GM18861 (cell line): Measurements from ENCODE around the gene C7orf57.

ENCODE experiments used
- ATAC-seq: cut with Tn5 transposase; IDR thresholded peaks from one replicate; pipeline ENCODE4 v1.9.1; 2021; ENCODE audit not compliant: unreplicated experiment

The C7orf57 gene

GRCh38 chr7:48083114-48083830, 47.9 kb downstream of the C7orf57 start:
- no peak for ATAC-seq

- peak; percentile 65 for ATAC-seq
Observed at GRCh38 chr7:48084727-48085432, 49.5 kb downstream of the C7orf57 start.

GRCh38 chr7:48085433-48085791, 50.1 kb downstream of the C7orf57 start:
- no peak for ATAC-seq

- no peak for ATAC-seq
Observed at GRCh38 chr7:48085942-48086341, 50.6 kb downstream of the C7orf57 start.

- ATAC-seq = peak; percentile 18
Observed at GRCh38 chr7:48087349-48087748, 52.0 kb downstream of the C7orf57 start.

- peak; percentile 59 for ATAC-seq
Observed at GRCh38 chr7:48088559-48089045, 53.3 kb downstream of the C7orf57 start.

- ATAC-seq = peak; percentile 38
Observed at GRCh38 chr7:48089046-48090003, 54.0 kb downstream of the C7orf57 start, which contains the start of gene UPP1. Gene UPP1, plus strand, starts transcription at chr7:48089265. Its CDS starts 5,519 bp downstream, at chr7:48094784.

- no peak for ATAC-seq
Observed at GRCh38 chr7:48090095-48090805, 54.9 kb downstream of the C7orf57 start.

- no peak for ATAC-seq
Observed at GRCh38 chr7:48091506-48092433, 56.4 kb downstream of the C7orf57 start.

GRCh38 chr7:48094861-48095293, 59.5 kb downstream of the C7orf57 start:
- no peak for ATAC-seq

GRCh38 chr7:48096273-48096672, 60.9 kb downstream of the C7orf57 start:
- no peak for ATAC-seq

- ATAC-seq = no peak
Observed at GRCh38 chr7:48097521-48098231, 62.3 kb downstream of the C7orf57 start.

GRCh38 chr7:48098846-48099245, 63.5 kb downstream of the C7orf57 start:
- ATAC-seq = no peak

- ATAC-seq = no peak
Observed at GRCh38 chr7:48099781-48100180, 64.4 kb downstream of the C7orf57 start.

GRCh38 chr7:48101352-48101751, 66.0 kb downstream of the C7orf57 start:
- ATAC-seq = no peak

- no peak for ATAC-seq
Observed at GRCh38 chr7:48101968-48102367, 66.6 kb downstream of the C7orf57 start.

GRCh38 chr7:48102530-48102929, 67.2 kb downstream of the C7orf57 start:
- no peak for ATAC-seq

- ATAC-seq = no peak
Observed at GRCh38 chr7:48105045-48105444, 69.7 kb downstream of the C7orf57 start.
